Measurements from ENCODE around the gene FA2H. TPM values are rescaled to one million over a fixed set of nuclear protein-coding genes. Genes with fewer than 3 reads are reported as not detected.

FA2H gene
- total RNA-seq, 1 donor from 2014 or later: not detected

- Mint-ChIP-seq H3K9me3 (no peaks in the 10 kb centered on the region), H3K36me3 (ENCODE audit: low read depth) (no peaks in the 10 kb centered on the region), H3K27ac (no peak overlapping the region), H3K27me3 (ENCODE audit: insufficient read depth) (peaks cover 2% of the 10 kb centered on the region), H3K4me3 (no peak overlapping the region), H3K4me1 (ENCODE audit: low read depth) (no peaks in the 10 kb centered on the region)
- DNase-seq (ENCODE audit: low spot score): no peak
- intact Hi-C loops (cut with micrococcal nuclease): no loop called here
Observed at GRCh38 chr16:74736531-74737157, 38.0 kb downstream of the FA2H start.

- Mint-ChIP-seq H3K4me3 (no peak overlapping the region), H3K36me3 (ENCODE audit: low read depth) (no peaks in the 10 kb centered on the region), H3K9me3 (no peaks in the 10 kb centered on the region), H3K4me1 (ENCODE audit: low read depth) (peaks cover under 1% of the 10 kb centered on the region), H3K27me3 (ENCODE audit: insufficient read depth) (peaks cover 2% of the 10 kb centered on the region), H3K27ac (no peak overlapping the region)
- intact Hi-C loops (cut with micrococcal nuclease): no loop called here
- no peak for DNase-seq (ENCODE audit: low spot score)
Observed at GRCh38 chr16:74735554-74735953, 39.1 kb downstream of the FA2H start.

GRCh38 chr16:74735162-74735452, 39.5 kb downstream of the FA2H start:
- Mint-ChIP-seq H3K9me3 (no peaks in the 10 kb centered on the region), H3K27me3 (ENCODE audit: insufficient read depth) (peaks cover 2% of the 10 kb centered on the region), H3K4me3 (no peak overlapping the region), H3K36me3 (ENCODE audit: low read depth) (no peaks in the 10 kb centered on the region), H3K27ac (no peak overlapping the region), H3K4me1 (ENCODE audit: low read depth) (peaks cover 4% of the 10 kb centered on the region)
- intact Hi-C loops (cut with micrococcal nuclease): no loop called here
- DNase-seq (ENCODE audit: low spot score): no peak

- H3K4me3 Mint-ChIP-seq: no peak overlapping the region
- no peaks in the 10 kb centered on the region for H3K36me3 Mint-ChIP-seq (ENCODE audit: low read depth)
- no peak for DNase-seq (ENCODE audit: low spot score)
- intact Hi-C loops (cut with micrococcal nuclease): no loop called here
- H3K27ac Mint-ChIP-seq: no peak overlapping the region
- peaks cover 4% of the 10 kb centered on the region for H3K4me1 Mint-ChIP-seq (ENCODE audit: low read depth)
- H3K9me3 Mint-ChIP-seq: no peaks in the 10 kb centered on the region
- H3K27me3 Mint-ChIP-seq (ENCODE audit: insufficient read depth): no peaks in the 10 kb centered on the region
Observed at GRCh38 chr16:74734361-74735161, 40.1 kb downstream of the FA2H start.

- no peak overlapping the region for H3K27ac Mint-ChIP-seq
- no peaks in the 10 kb centered on the region for H3K27me3 Mint-ChIP-seq (ENCODE audit: insufficient read depth)
- intact Hi-C loops (cut with micrococcal nuclease): no loop called here
Observed at GRCh38 chr16:74732707-74733350, 41.8 kb downstream of the FA2H start.

GRCh38 chr16:74731853-74732477, 42.7 kb downstream of the FA2H start:
- intact Hi-C loops (cut with micrococcal nuclease): no loop called here
- no peak overlapping the region for H3K27ac Mint-ChIP-seq

More at GRCh38 chr16:74732707-74733350, 41.8 kb downstream of the FA2H start:
- DNase-seq (ENCODE audit: low spot score): no peak
- no peaks in the 10 kb centered on the region for H3K36me3 Mint-ChIP-seq (ENCODE audit: low read depth)
- no peak overlapping the region for H3K4me3 Mint-ChIP-seq
- peaks cover 4% of the 10 kb centered on the region for H3K4me1 Mint-ChIP-seq (ENCODE audit: low read depth)
- no peaks in the 10 kb centered on the region for H3K9me3 Mint-ChIP-seq

GRCh38 chr16:74729783-74730683, 44.6 kb downstream of the FA2H start:
- peaks cover 2% of the 10 kb centered on the region for H3K36me3 Mint-ChIP-seq (ENCODE audit: low read depth)
- intact Hi-C loops (cut with micrococcal nuclease): no loop called here

More at GRCh38 chr16:74731853-74732477, 42.7 kb downstream of the FA2H start:
- no peak for DNase-seq (ENCODE audit: low spot score)
- Mint-ChIP-seq H3K9me3 (peaks cover 6% of the 10 kb centered on the region), H3K36me3 (ENCODE audit: low read depth) (no peaks in the 10 kb centered on the region), H3K27me3 (ENCODE audit: insufficient read depth) (no peaks in the 10 kb centered on the region), H3K4me3 (no peak overlapping the region), H3K4me1 (ENCODE audit: low read depth) (peaks cover 4% of the 10 kb centered on the region)

GRCh38 chr16:74727903-74728302, 46.7 kb downstream of the FA2H start:
- Mint-ChIP-seq H3K9me3 (peaks cover 18% of the 10 kb centered on the region), H3K27me3 (ENCODE audit: insufficient read depth) (no peaks in the 10 kb centered on the region)

More at GRCh38 chr16:74729783-74730683, 44.6 kb downstream of the FA2H start:
- peaks cover 4% of the 10 kb centered on the region for H3K4me1 Mint-ChIP-seq (ENCODE audit: low read depth)
- no peak overlapping the region for H3K4me3 Mint-ChIP-seq
- DNase-seq (ENCODE audit: low spot score): no peak
- H3K27ac Mint-ChIP-seq: no peak overlapping the region
- H3K9me3 Mint-ChIP-seq: peaks cover 18% of the 10 kb centered on the region
- H3K27me3 Mint-ChIP-seq (ENCODE audit: insufficient read depth): no peaks in the 10 kb centered on the region

GRCh38 chr16:74726716-74727115, 47.9 kb downstream of the FA2H start:
- H3K36me3 Mint-ChIP-seq (ENCODE audit: low read depth): peaks cover 2% of the 10 kb centered on the region
- DNase-seq (ENCODE audit: low spot score): no peak
- no peak overlapping the region for H3K4me3 Mint-ChIP-seq
- peaks cover 4% of the 10 kb centered on the region for H3K4me1 Mint-ChIP-seq (ENCODE audit: low read depth)
- intact Hi-C loops (cut with micrococcal nuclease): loop anchor here (1.0 kb wide), 1 partner anchor 17 kb away; no protein-coding TSS in a partner anchor
- H3K27me3 Mint-ChIP-seq (ENCODE audit: insufficient read depth): no peaks in the 10 kb centered on the region
- H3K9me3 Mint-ChIP-seq: peaks cover 18% of the 10 kb centered on the region
- H3K27ac Mint-ChIP-seq: no peak overlapping the region

More at GRCh38 chr16:74727903-74728302, 46.7 kb downstream of the FA2H start:
- Mint-ChIP-seq H3K36me3 (ENCODE audit: low read depth) (peaks cover 2% of the 10 kb centered on the region), H3K4me3 (no peak overlapping the region), H3K27ac (no peak overlapping the region), H3K4me1 (ENCODE audit: low read depth) (peaks cover 4% of the 10 kb centered on the region)
- DNase-seq (ENCODE audit: low spot score): no peak
- intact Hi-C loops (cut with micrococcal nuclease): no loop called here

- Mint-ChIP-seq H3K9me3 (peaks cover 18% of the 10 kb centered on the region), H3K4me1 (ENCODE audit: low read depth) (peaks cover 4% of the 10 kb centered on the region), H3K36me3 (ENCODE audit: low read depth) (peaks cover 2% of the 10 kb centered on the region), H3K27me3 (ENCODE audit: insufficient read depth) (no peaks in the 10 kb centered on the region), H3K27ac (no peak overlapping the region), H3K4me3 (no peak overlapping the region)
- intact Hi-C loops (cut with micrococcal nuclease): loop anchor here (1.0 kb wide), 1 partner anchor 17 kb away; no protein-coding TSS in a partner anchor
- no peak for DNase-seq (ENCODE audit: low spot score)
Observed at GRCh38 chr16:74725651-74726455, 48.8 kb downstream of the FA2H start.

- intact Hi-C loops (cut with micrococcal nuclease): no loop called here
- Mint-ChIP-seq H3K27me3 (ENCODE audit: insufficient read depth) (no peaks in the 10 kb centered on the region), H3K9me3 (peaks cover 18% of the 10 kb centered on the region), H3K4me1 (ENCODE audit: low read depth) (no peaks in the 10 kb centered on the region), H3K27ac (no peak overlapping the region), H3K4me3 (no peak overlapping the region), H3K36me3 (ENCODE audit: low read depth) (peaks cover 2% of the 10 kb centered on the region)
- DNase-seq (ENCODE audit: low spot score): no peak
Observed at GRCh38 chr16:74724820-74725549, 49.6 kb downstream of the FA2H start.

Measured in activated T-helper 1 cell treated with anti-CD3 and anti-CD28 coated beads, Interleukin-12 subunit alpha, Interleukin-12 subunit beta, Interleukin-2, Interleukin-4 antibody, amounts not matched to agents 30 ng/mL and 10 ng/mL and 1 ng/mL, durations not matched to agents 14 hours and 24 hours and 36 hours (primary cell).